IMR-90 (cell line): Measurements from ENCODE around the gene MKKS. TPM values are rescaled to one million over a fixed set of nuclear protein-coding genes. Genes with fewer than 3 reads are reported as not detected.

ENCODE experiments used
- CEBPB ChIP-seq: IDR thresholded peaks from 2 replicates; pipeline ENCODE4 v1.6.1; 2012; ENCODE audit warnings: low read depth, low read length, improper control_type of control experiment
- CTCF ChIP-seq: conservative IDR thresholded peaks from 2 replicates; pipeline ENCODE4 v1.5.1; 2012; ENCODE audit warnings: mild to moderate bottlenecking, low read depth, low read length, improper control_type of control experiment
- MAFK ChIP-seq: IDR thresholded peaks from 2 replicates; pipeline ENCODE4 v1.6.1; 2012; ENCODE audit warnings: low read depth, low read length, improper control_type of control experiment
- MXI1 ChIP-seq: IDR thresholded peaks from 2 replicates; pipeline ENCODE4 v1.6.1; 2012; ENCODE audit warnings: low read depth, mild to moderate bottlenecking, low read length, moderate library complexity, borderline replicate concordance
- RCOR1 ChIP-seq: IDR thresholded peaks from 2 replicates; pipeline ENCODE4 v1.6.1; 2012; ENCODE audit warnings: mild to moderate bottlenecking, low read length, improper control_type of control experiment; ENCODE audit not compliant: insufficient replicate concordance
- SMC3 ChIP-seq: fragments of 150-350 bp; IDR thresholded peaks from 2 replicates; pipeline ENCODE4 v1.6.1; 2016; ENCODE audit warnings: low read depth, mild to moderate bottlenecking, antibody characterized with exemption, low read length, moderate library complexity
- polyA plus RNA-seq, 3 experiments: library from polyadenylated mRNA; depleted of rRNA; stranded (reverse); fragments of >200 nt; gene quantifications; 2 replicates each; pipeline ENCODE4 v1.2.3, GENCODE V29; 2012; ENCODE audit warnings: low replicate concordance in 1 of 3
- total RNA-seq: library from RNA; depleted of rRNA; stranded (reverse); fragments of >200 nt; gene quantifications from 2 replicates; pipeline ENCODE4 v1.2.3, GENCODE V29; 2012

The MKKS gene
- total and polyA plus RNA-seq, 2 of the 4 experiments (the other 2 are of a cell fraction), result 6.9 to 7.5 TPM

DNA sequence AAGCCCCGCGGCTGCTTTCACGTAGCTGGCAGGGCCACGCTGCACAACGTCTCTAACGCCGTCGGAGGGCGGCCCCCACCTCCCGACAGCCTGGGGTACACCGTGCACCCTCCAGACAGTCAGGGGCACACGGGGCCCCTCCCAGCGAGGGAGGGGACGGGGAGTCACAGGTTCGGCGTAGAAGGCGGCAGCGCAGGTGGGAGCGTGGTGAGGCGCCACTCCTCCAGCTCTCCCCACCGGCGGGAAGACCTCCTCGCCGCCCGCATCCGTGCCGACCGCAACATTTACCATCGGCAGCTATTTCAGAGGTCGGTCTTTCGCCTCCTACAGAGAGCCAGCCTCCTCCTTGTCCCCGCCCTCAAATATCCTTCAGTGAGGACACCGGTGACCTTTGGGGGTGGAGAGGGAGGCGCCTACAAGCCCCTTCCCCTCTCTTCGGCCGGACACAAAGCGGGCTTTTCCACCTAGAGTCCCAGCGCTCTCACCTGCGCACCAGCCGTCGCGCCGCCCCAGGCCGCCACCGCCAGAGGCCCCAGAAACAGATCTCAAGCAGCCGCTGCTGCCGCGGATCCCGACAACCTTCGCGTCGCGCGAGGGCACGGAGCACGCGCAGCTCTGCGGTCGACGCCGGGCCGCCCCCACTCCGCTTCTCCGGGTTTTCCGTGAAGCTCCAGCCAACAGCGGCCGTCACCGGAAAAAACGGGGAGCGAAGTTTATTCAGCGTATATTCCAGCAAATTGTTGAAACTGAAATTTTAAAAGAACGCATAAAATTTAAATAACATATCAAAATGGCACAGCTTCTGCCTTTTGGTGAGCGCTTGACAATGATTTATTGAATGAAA, at the start of gene MKKS (continued):
- no peak for TF ChIP-seq CTCF
- no peak for TF ChIP-seq RCOR1
- peak; percentile 47; the same call in 1 of the 2 replicates for TF ChIP-seq MXI1
- no peak for TF ChIP-seq MAFK
- TF ChIP-seq SMC3, result peak; percentile 18; the same call in 1 of the 2 replicates
- no peak for TF ChIP-seq CEBPB
